AG08395 (cell line): ENCODE results near the gene WDR44.
"Not testable (repeated sequence)": the region's sequence is repeated elsewhere in the genome, so short reads cannot be mapped to it uniquely, and the experiment has no call there.

Experiments
- DNase-seq: peaks from one replicate; pipeline ENCODE4 v3.0.0; 2012; ENCODE audit warnings: mixed read lengths, low spot score

The WDR44 gene

GRCh38 chrX:118360429-118361125 is 14.7 kb downstream of the WDR44 start:
- DNase-seq = no peak

DNA sequence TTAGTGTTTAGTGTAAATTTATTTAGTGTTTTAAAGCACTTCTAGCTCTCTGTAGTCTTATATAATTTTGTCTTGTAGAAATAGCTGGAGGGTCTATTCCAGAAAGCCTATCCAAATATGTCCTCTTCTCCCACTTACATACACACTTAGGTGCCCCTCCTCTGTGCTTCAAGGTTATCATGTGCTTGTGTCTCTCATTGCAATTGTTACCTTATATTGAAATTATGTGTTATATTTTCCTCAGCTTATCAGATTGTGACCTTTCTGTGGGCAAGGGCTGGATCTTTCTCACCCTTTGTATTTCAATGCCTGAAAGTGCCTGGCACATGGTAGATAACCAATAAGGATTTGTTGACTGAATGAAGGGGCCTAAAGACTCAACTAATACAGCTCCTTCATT is 18.4 kb downstream of the WDR44 start:
- no peak for DNase-seq

DNA sequence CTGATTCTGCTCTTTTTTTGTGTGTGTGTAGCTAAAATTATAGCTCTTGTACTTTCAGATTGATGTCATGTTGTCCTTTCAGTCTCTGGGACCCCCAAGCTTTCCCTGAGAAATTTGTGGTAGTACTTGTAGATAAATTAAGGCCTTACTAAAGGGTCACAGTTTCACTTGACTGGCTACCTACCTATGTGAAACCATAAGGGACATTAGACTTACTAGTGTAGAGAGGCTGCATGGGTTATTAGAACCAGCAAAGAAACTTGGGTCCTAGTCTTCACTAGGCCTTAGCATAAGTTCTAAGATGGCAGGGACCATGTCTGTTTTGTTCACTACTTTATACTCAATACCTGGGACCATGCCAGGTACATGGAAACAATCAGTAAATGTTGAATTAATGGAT is 21.4 kb downstream of the WDR44 start:
- DNase-seq = no peak

DNA sequence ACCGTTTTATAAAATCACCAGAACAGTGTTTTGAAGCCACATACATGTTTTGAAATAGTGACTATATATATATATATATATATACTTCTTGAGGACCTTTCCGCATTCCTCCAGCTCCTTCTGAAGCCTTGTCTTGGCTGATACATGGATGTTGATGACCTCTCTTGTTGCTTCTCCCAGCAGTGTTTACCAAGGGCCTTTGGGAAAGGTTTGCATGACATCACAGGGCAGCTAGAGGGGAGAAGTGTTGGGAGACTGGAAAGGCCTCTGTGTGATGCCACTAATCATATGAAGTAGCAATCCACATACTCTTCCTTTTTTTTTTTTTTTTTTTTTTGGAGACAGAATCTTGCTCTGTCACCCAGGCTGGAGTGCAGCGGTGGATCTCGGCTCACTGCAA is 22.5 kb downstream of the WDR44 start:
- no peak for DNase-seq

DNA sequence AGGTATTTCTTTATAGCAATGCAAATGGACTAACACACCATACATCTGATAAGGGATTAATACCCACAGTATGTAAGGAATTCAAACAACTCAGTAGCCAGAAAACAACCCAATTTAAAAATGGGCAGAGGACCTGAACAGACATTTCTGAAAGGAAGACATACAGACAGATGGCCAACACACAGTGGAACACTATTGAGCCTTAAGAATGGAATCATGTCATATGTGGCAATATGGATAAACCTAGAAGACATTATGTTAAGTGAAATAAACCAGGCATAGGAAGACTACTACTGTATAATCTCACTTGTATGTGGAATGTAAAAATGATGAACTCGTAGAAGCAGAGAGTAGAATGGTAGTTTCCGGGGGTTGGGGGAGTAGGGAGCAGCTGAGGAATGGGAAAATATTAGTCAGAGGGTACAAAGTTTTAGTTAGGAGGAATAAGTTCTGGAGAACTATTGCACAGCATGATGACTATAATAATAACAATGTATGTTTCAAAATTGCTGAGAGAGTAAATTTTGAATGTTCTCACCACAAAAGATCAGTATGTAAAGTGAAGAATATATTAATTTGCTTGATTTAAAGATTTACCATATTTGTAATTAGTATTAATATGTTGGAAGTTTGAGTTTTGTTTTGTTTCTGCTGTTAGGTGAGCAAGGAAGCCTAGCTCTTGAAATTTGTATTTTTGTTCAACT is 25.2 kb downstream of the WDR44 start:
- DNase-seq = no peak

- DNase-seq = no peak
Measured at GRCh38 chrX:118373538-118373937, 27.6 kb downstream of the WDR44 start.

GRCh38 chrX:118383120-118383519 is 37.2 kb downstream of the WDR44 start:
- no peak for DNase-seq

DNA sequence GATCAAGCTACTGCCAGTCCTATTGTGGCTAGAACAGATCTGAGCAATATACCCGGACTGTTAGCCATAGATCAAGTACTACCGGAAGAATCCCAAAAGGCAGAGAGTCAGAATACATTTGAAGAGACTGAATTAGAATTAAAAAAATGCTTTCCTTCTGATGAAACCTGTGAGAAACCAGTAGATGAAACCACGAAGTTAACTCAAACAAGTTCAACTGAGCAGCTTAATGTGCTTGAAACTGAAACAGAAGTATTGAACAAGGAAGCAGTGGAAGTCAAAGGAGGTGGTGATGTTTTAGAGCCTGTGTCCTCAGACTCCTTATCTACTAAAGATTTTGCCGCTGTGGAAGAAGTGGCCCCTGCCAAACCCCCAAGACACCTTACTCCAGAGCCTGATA is 46.8 kb downstream of the WDR44 start:
- DNase-seq = no peak

- DNase-seq = no peak
Measured at GRCh38 chrX:118396113-118396512, 50.2 kb downstream of the WDR44 start.

DNA sequence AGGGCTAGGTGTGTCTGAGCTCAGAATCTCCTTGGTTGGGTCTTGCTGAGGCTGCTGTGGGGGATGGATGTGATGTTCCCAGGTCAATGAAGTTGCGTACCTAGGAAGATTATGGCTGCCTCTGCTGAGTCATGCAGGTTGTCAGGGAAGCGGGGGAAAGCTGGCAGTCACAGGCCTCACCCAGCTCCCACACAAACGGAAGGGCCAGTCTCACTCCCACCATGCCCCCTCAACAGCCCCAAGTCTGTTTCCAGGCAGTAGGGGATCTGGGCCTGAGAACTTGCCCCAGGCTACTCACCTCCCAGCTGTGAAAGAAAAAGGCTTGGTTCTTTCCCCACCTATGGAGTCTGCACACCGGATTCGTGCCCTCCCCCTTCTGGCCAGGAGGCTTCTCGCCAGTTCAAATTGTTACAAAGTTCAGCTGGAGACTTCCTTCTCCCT is 72.9 kb downstream of the WDR44 start:
- DNase-seq = no peak

- peak; percentile 4 for DNase-seq
Measured at GRCh38 chrX:118420462-118420861, 74.6 kb downstream of the WDR44 start.

DNA sequence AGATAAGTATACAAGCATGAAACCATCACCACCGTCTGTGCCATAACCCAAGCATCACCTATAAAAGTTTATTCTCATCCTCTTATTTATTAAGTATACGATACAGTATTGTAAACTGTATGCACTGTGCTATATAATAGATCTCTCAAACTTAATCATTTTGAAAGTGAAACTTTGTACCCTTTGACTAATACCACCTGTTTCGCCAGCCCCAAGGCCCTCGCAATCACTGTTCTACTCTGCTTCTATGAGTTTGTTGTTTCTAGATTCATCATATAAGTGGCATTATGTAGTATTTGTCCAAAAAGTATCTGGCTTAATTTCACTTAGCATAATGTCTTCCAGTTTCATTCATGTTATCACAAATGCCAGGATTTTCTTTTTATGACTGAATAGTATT is 77.7 kb downstream of the WDR44 start:
- no peak for DNase-seq

GRCh38 chrX:118432799-118433198 is 86.9 kb downstream of the WDR44 start:
- DNase-seq = no peak

DNA sequence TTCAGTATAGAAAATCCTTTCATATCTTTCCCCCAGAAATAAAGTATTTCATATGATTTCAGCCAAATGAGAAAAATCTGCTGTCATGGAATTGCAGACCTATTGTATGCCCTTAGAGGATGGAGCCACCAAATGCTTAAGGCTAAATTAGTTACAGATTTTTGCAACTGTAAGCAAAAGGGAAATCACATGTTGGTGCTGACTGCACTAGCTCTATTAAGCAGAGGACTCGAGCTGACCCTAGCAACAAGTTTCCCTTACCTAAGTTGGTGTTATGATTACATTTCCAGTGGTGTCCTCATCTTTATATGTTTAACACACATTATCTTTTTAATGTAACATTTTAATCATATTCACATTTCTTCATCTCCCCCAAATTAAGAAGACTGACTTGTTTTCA is 91.4 kb downstream of the WDR44 start:
- no peak for DNase-seq

DNA sequence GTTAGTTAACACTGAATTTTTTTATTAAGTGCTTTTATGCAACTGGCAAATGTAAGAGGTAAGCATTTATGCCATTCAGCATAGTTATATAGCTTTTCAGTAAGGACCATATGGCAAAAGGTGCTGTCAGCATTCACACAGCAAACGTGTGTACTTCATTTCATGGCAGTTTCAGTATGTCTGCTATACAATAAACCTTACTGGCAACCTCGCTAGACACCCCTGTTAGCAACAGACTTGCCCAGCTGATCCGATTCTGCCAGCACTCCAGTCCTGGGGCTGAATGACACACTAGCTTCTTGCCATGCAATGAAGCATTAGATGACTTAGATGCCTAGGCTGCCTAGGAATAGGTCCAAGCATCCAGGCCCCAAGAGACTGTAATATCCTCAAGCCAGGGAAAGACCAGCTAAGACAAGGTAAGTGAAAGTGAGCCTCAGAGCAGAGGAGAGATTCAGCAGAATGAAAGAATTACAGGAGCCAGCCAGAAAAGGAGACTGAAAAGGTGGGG is 102.4 kb downstream of the WDR44 start:
- DNase-seq = peak; percentile 13

GRCh38 chrX:118455013-118455412 is 109.1 kb downstream of the WDR44 start:
- DNase-seq = no peak

DNA sequence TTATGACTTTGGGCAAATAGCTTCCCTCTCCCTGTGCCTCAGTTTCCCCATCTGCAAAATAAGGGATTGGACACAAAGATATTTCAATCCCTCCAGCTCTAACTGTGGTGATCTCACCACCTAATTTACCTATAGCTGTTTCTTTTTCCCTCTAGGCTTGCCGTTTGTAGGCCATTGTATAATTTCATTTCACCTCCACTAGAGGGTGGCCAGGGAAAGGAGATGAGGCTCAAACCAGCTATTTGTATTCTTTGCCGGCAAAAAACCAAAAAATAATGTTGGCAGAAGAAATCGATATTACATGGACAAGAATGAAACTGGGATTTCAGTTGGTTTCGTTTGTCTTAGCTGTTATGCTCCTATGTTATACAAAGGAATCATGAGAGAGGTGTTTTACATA is 113.6 kb downstream of the WDR44 start:
- peak; percentile 38 for DNase-seq

DNA sequence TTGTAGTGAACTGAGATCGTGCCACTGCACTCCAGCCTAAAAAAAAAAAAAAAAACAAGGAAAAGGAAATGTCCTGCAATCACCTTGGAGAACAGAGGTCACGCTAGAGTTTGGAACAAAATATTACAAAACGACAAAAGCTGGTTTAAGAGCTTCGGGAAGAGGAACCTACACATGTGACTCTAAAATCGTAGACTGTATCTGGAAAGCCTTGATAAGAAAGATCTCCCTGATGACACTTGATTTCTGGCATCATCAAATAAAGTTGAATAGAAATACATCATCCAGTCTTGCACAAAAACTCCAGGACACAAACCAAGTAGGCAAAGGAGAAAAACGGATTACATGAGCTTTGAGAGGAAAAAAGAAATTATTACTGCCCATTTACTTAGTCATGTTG is 118.6 kb downstream of the WDR44 start:
- no peak for DNase-seq

DNA sequence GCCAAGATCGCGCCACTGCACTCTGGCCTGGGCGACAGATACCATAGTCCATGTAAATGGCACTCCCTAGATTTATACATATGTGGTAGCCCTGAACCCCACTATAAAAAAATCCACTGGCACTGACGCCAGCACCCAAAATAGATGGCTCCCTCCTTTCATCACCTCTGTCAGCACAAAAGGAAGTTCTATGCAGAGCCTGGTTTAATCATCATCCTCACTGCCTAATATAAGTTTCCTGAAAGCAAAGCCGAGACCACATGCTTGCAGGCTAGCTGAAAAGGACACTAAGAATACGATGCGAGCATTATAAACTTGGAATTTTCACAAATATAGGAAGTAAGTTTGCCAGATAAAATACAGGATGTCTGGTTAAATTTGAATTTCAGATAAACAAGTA is 122.2 kb downstream of the WDR44 start:
- no peak for DNase-seq

DNA sequence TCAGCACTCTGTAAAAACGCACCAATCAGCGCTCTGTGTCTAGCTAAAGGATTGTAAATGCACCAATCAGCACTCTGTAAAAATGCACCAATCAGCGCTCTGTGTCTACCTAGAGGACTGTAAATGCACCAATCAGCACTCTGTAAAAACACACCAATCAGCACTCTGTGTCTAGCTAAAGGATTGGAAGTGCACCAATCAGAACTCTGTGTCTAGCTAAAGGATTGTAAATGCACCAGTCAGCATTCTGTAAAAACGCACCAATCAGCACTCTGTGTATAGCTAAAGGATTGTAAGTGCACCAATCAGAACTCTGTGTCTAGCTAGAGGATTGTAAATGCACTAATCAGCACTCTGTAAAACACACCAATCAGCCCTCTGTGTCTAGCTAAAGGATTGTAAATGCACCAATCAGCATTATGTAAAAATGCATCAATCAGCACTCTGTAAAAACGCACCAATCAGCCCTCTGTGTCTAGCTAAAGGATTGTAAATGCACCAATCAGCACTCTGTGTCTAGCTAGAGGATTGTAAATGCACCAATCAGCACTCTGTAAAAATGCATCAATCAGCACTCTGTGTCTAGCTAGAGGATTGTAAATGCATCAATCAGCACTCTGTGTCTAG is 124.9 kb downstream of the WDR44 start:
- DNase-seq = not testable (repeated sequence)

DNA sequence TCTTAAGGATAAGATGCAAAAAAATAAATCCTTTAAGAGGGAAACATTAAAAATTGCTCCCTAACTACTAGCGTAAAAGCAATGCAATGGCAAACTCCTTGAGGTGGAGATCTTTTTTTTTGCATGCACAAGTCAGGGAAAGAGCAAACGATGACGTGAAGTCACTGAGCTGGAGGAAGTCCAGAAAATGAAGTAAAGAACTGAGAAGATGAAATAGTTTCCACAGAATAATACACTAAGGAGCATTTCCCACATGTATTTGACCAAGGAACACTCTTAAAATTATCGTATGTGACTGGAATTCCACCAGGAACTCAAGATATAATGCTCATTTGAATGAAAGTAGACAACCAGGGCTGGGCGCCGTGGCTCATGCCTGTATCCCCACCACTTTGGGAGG is 128.7 kb downstream of the WDR44 start:
- DNase-seq = no peak

DNA sequence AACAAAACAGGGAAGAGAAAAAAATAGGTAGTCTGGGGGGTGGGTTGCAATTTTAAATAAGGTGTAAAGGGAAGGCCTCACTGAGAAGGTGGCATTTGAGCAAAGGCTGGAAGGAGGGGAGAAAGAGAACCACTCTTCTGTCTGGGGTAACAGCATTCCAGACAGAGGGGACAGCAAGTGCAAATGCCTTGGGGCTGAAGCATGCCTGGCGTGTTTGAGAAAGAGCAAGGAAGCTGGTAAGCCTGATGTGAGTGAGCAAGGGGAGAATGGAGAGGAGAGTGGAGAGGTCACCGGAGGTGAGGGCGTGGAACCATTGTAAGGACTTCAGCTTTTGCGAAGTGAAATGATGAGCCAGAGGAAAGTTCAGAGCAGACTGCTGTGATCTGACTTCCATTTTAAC is 130.0 kb downstream of the WDR44 start:
- DNase-seq = no peak

DNA sequence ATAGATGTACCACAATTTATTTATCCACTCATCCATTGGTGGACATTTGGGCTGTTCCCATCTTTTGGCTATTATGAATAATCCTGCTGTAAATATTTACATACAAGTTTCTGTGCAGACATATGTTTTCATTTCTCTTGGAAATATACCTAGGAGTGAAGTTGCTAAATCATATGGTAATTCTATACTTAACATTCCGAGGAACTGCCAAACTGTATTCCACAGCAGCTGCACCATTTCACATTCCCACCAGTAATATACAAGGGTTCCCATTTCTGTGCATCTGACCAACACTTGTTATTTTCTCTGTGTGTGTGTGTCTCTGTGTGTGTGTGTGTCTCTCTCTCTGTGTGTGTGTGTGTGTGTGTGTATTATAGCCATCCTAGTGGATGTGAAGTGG is 134.3 kb downstream of the WDR44 start:
- DNase-seq = no peak
